K562 (cell line): ENCODE data around the gene ZDHHC14. TPM values are rescaled to one million over a fixed set of nuclear protein-coding genes. Genes with fewer than 3 reads are reported as not detected.

Source experiments
- ATAC-seq: fragments of 200-7000 bp; cut with Tn5 transposase; 3 replicates; pipeline ENCODE4 v1.9.1; 2020; ENCODE audit warnings: moderate library complexity
- BruUV-seq: library from RNA; stranded (reverse); fragments of 400-500 nt; replicated peaks from 2 replicates; lab custom pipeline; 2021; lab: Mats Ljungman, UMichigan
- CTCF ChIA-PET: fragments of 300-600 bp; formaldehyde crosslinking; extraction: SDS; loops from one replicate; lab custom pipeline; 2021; ENCODE audit warnings: low intra/inter-chr PET ratio; lab: Yijun Ruan, JAX
- POLR2A ChIA-PET: fragments of 300-600, 350-650 bp; sonication (Branson Sonifier 250); formaldehyde crosslinking; extraction: SDS; loops from one replicate; lab custom pipeline; 2021; ENCODE audit warnings: antibody characterized with exemption, inconsistent platforms; lab: Yijun Ruan, JAX
- DNase-seq, 4 experiments: peaks; one replicate each; pipeline versions ENCODE4 v3.0.0 to v3.0.0-alpha.2; 2011 to 2018; ENCODE audit warnings: low spot score in 3 of 4, mixed read lengths in 3 of 4; ENCODE audit errors: extremely low read depth in 1 of 4
- FAIRE-seq: peaks from 2 replicates; lab custom pipeline; 2011; peaks lifted over from hg19 to GRCh38; lab: Jason Lieb, UNC
- H2AFZ ChIP-seq: 2 replicates; pipeline ENCODE4 v1.6.0; 2011; ENCODE audit warnings: low read depth, low read length, control low read depth, inconsistent platforms
- H3K27ac ChIP-seq: fragments of 200-600 bp; 3 replicates; pipeline ENCODE4 v1.8.0; 2011; ENCODE audit warnings: low read depth, mild to moderate bottlenecking, control low read depth, inconsistent platforms, low read length, moderate library complexity, mixed read lengths; ENCODE audit errors: extremely low read depth
- H3K27me3 ChIP-seq, 2 experiments: fragments of 300-600 bp in 1 of 2; 2 replicates in 1 of 2; 3 replicates in 1 of 2; pipeline versions ENCODE4 v1.6.0 to v1.8.0; 2011; ENCODE audit warnings: inconsistent platforms in 2 of 2, low read length in 2 of 2, mild to moderate bottlenecking in 1 of 2, mixed read lengths in 1 of 2, moderate library complexity in 1 of 2; ENCODE audit not compliant: control insufficient read depth in 2 of 2, insufficient read depth in 2 of 2
- H3K36me3 ChIP-seq: fragments of 300-600 bp; 3 replicates; pipeline ENCODE4 v1.8.0; 2011; ENCODE audit warnings: mild to moderate bottlenecking, low read length, inconsistent platforms; ENCODE audit not compliant: control insufficient read depth, insufficient read depth
- H3K4me1 ChIP-seq, 2 experiments: fragments of 200-600 bp in 1 of 2; replicated peaks in 1 of 2; 2 replicates in 1 of 2; 3 replicates in 1 of 2; pipeline versions ENCODE4 v1.5.1 to v1.8.0; 2011; ENCODE audit warnings: inconsistent platforms in 2 of 2, low read length in 2 of 2, mild to moderate bottlenecking in 1 of 2, mixed read lengths in 1 of 2, moderate library complexity in 1 of 2; ENCODE audit not compliant: control insufficient read depth in 2 of 2, insufficient read depth in 2 of 2
- H3K4me2 ChIP-seq: 2 replicates; pipeline ENCODE4 v1.6.1; 2011; ENCODE audit warnings: low read length, control low read depth, inconsistent platforms, mixed read lengths; ENCODE audit not compliant: insufficient read depth
- H3K4me3 ChIP-seq: fragments of 200-600 bp; sonication (generic), shearing (Covaris generic); 2 replicates; pipeline ENCODE4 v1.5.1; 2016; ENCODE audit warnings: control low read depth, inconsistent platforms
- H3K79me2 ChIP-seq: fragments of 200-600 bp; 3 replicates; pipeline ENCODE4 v1.8.0; 2011; ENCODE audit warnings: low read length, inconsistent platforms; ENCODE audit not compliant: control insufficient read depth, insufficient read depth
- H3K9ac ChIP-seq, 2 experiments: 2 replicates each; pipeline versions ENCODE4 v1.6.0 to v1.6.1; 2011; ENCODE audit warnings: low read depth in 2 of 2, low read length in 2 of 2, control low read depth in 1 of 2, inconsistent platforms in 1 of 2, mild to moderate bottlenecking in 1 of 2, mixed read lengths in 1 of 2; ENCODE audit not compliant: insufficient read depth in 1 of 2
- H3K9me1 ChIP-seq: one replicate; pipeline ENCODE4 v1.6.0; 2011; ENCODE audit warnings: inconsistent platforms, mild to moderate bottlenecking, low read length, moderate library complexity; ENCODE audit not compliant: control insufficient read depth, insufficient read depth
- H3K9me3 ChIP-seq: replicated peaks from 2 replicates; pipeline ENCODE4 v1.5.1; 2011; ENCODE audit warnings: low read depth, low read length, inconsistent platforms; ENCODE audit not compliant: control insufficient read depth, insufficient read depth
- H4K20me1 ChIP-seq: replicated peaks from 2 replicates; pipeline ENCODE4 v1.6.1; 2011; ENCODE audit warnings: low read length, inconsistent platforms, mixed read lengths; ENCODE audit not compliant: control insufficient read depth, insufficient read depth
- ZNF23 ChIP-seq: fragments of 250-450 bp; sonication (Bioruptor Pico); IDR thresholded peaks from 2 replicates; pipeline ENCODE4 v1.4.0; 2020; ENCODE audit warnings: mild to moderate bottlenecking
- ZNF395 ChIP-seq: fragments of 200-800 bp; sonication (Bioruptor generic); IDR thresholded peaks from 2 replicates; pipeline ENCODE4 v1.6.1; 2017; ENCODE audit warnings: missing genetic modification characterization, missing compliant biosample characterization
- ZNF75A ChIP-seq: fragments of 450-650 bp; formaldehyde crosslinking; IDR thresholded peaks from 2 replicates; pipeline ENCODE4 v1.4.0; 2020; ENCODE audit warnings: mild to moderate bottlenecking
- WGBS: fragments of 100-300 bp; shearing (Covaris generic); methylation state at CpG from one replicate; pipeline ENCODE4 v1.1.6; 2016; ENCODE audit warnings: low coverage, mixed read lengths; ENCODE audit not compliant: insufficient coverage; ENCODE audit errors: missing lambda C conversion rate; 5-methylcytosine and 5-hydroxymethylcytosine counted together
- in situ Hi-C: fragments of 300-500 bp; cut with MboI; formaldehyde crosslinking; loops from 4 replicates; pipeline ENCODE4 v1.15.0; 2018; ENCODE audit warnings: inconsistent platforms, mixed read lengths
- intact Hi-C: fragments of 100-400 bp; cut with micrococcal nuclease; formaldehyde crosslinking; loops from 2 replicates; pipeline ENCODE4 v1.14.2; 2022
- polyA plus RNA-seq, 8 experiments: library from polyadenylated mRNA; depleted of rRNA in 4 of 8; stranded (reverse) in 5 of 8; unstranded in 3 of 8; fragments of >200 nt; fragmentation: Nextera tagmentation in 2 of 8; fragmentation: Illumina TruSeq in 1 of 8; extraction: Ambion mirVana in 2 of 8; extraction: Trizol in 1 of 8; gene quantifications; 2 replicates each; pipeline versions ENCODE4 v1.2.1 to v1.2.3, GENCODE V29; 2011 to 2014; ENCODE audit warnings: inconsistent platforms in 1 of 8, missing spikeins in 1 of 8
- total RNA-seq, 7 experiments: library from RNA; depleted of rRNA in 6 of 7; stranded (reverse); fragments of >200 nt in 6 of 7; fragmentation: Illumina TruSeq in 2 of 7; extraction: Trizol in 2 of 7; gene quantifications; 2 replicates each; pipeline versions ENCODE4 v1.2.1 to v1.2.3, GENCODE V29; 2011 to 2021; ENCODE audit warnings: low replicate concordance in 1 of 7

ZDHHC14 gene
- total and polyA plus RNA-seq, 9 of the 15 experiments (the other 6 are each of a cell fraction or from before 2014, with no cell fraction given), result 0.92 to 23.1 (median 13.8) TPM

GRCh38 chr6:157366648-157367047 is 14.3 kb upstream of the ZDHHC14 start:
- TF ChIP-seq ZNF23 (no peak), ZNF395 (CRISPR knock-in tag) (no peak), ZNF75A (CRISPR knock-in tag) (no peak)
- H4K20me1 ChIP-seq, result no peaks in the 10 kb centered on the region
- no peaks in the 10 kb centered on the region for H3K9me1 ChIP-seq
- no TSS peak for BruUV-seq
- H3K79me2 ChIP-seq, result no peaks in the 10 kb centered on the region
- no peak overlapping the region for H3K4me3 ChIP-seq
- peaks cover 0 to 3% of the 10 kb centered on the region in 2 experiments; a peak in 1 of 5 replicates for H3K4me1 ChIP-seq
- 57% methylated on average over 11 of the region's 11 CpGs for WGBS
- ATAC-seq (no peak; the same call in 2 of the 3 replicates), FAIRE-seq (no peak), DNase-seq (no peak)
- H2AFZ ChIP-seq, result peak overlapping the region; percentile 16; the same call in 1 of the 2 replicates
- no peak overlapping the region for H3K27ac ChIP-seq
- in situ Hi-C loops (no loop called here), intact Hi-C loops (no loop called here)
- H3K9me3 ChIP-seq, result no peaks in the 10 kb centered on the region
- H3K27me3 ChIP-seq, result no peaks in the 10 kb centered on the region
- H3K36me3 ChIP-seq, result no peaks in the 10 kb centered on the region
- H3K9ac ChIP-seq, result no peak overlapping the region; a peak in 1 of 4 replicates
- CTCF ChIA-PET, result no interaction called here
- no peak overlapping the region for H3K4me2 ChIP-seq
- POLR2A ChIA-PET, result no interaction called here
